GM08714 (cell line): ENCODE data around the gene CFAP61.

Source experiments
- H3K4me3 ChIP-seq: fragments of 200-500 bp; sonication (Bioruptor generic); 2 replicates; pipeline ENCODE4 v1.5.1; 2014; ENCODE audit warnings: mild to moderate bottlenecking, low read length, inconsistent platforms
- ZNF274 ChIP-seq: IDR thresholded peaks from 2 replicates; pipeline ENCODE4 v1.6.1; 2012; ENCODE audit warnings: mild to moderate bottlenecking, low read depth, low read length

The CFAP61 gene

DNA sequence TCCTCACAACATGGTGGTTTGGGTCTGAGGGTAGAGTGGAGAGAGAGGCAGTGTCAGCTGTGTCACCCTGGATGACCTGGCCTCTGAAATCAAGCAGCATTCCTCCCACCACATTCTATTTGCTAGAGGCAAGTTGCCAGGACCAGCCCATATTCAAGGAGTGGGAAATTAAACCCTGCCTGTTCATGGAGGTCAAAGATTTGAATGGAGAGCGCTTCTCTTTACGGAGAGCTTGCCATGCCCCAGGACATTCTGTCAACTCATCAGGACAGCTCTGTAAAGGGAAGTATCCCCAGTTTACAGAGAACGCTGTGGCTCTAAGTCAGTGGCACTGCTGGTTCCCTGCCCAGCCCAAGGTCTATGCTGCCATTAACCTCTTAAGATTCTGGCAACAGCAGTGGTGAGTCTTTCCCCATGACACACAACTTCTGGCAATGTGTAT lies 225.6 kb downstream of the CFAP61 start:
- no peak for TF ChIP-seq ZNF274
- no peak overlapping the region for H3K4me3 ChIP-seq

DNA sequence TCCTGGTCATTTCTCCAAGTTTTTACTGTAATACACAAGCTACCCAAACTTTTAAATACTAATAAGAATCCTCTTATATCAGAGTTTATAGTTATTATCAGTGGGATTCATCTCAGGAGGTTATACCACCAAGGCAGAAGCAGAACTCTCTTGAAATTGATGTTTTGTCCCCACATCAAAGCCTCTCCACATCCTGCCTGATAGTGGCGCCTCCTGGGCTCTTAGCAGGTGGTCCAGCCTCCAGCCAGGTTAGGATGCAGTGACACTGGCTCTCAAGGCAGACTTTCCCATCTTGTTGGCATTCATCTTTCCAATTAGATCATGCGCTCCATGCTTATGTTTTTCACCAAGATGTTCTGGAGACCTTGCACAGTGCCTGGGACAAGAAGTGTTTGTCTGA lies 233.7 kb downstream of the CFAP61 start:
- H3K4me3 ChIP-seq = no peak overlapping the region

DNA sequence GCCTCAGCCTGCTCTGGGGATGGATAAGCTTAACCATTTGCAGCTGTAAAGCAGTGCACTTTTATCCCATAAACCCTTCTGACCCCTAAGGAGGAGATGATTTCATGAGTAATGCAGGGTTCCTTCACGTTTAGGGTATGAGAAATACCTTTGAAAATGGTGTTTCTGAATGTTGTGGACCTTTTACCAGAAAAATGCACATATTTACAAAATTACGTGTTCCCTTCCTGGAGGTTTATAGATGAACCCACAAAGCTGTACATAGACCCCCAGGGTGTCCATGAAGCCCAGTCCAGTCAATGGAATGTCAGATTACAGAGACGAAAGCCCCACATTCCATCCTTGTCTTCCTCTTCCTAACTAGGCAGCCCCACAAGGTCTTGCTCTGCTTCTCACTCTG lies 237.0 kb downstream of the CFAP61 start:
- H3K4me3 ChIP-seq = no peak overlapping the region
- TF ChIP-seq ZNF274 = no peak

More for the DNA sequence above, 233.7 kb downstream of the CFAP61 start:
- no peak for TF ChIP-seq ZNF274

DNA sequence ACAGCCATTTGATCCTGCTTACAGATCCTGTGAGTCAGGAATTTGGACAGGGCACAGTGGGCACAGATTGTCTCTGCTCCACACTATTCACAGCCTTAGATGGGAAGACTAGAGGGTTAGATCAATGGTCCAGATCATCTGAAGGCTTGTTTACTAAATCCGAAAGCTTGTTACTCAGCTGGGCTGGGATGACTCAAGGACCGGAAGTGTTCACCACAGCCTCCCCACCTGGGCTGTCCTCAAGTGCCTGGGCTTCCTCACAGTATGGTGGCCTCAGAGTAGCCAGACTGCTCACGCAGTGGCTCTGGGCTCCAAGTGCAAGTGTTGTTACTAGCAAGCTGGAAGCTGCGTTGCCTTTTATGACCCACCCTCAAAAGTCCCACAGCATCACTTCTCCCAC lies 240.1 kb downstream of the CFAP61 start:
- no peak for TF ChIP-seq ZNF274
- H3K4me3 ChIP-seq = no peak overlapping the region

DNA sequence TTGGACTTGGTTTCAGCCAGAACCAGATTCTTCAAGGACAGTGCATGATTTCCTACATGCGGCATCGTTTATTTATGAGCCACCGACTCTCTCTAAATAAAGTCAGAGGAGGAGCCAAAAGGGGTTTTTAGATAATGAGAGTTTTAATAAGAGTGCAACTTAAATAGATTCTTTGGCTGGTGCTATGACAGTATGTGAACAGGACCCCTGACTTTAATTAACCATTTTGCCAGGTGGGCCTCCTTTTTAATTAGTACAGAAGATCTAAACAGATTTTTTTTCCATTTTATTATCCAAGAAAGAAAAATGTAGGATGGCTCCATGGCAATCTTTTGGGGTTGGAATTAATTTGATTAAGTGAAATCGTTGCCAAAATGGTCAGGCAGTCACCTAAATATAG lies 240.8 kb downstream of the CFAP61 start:
- TF ChIP-seq ZNF274 = no peak
- no peak overlapping the region for H3K4me3 ChIP-seq

DNA sequence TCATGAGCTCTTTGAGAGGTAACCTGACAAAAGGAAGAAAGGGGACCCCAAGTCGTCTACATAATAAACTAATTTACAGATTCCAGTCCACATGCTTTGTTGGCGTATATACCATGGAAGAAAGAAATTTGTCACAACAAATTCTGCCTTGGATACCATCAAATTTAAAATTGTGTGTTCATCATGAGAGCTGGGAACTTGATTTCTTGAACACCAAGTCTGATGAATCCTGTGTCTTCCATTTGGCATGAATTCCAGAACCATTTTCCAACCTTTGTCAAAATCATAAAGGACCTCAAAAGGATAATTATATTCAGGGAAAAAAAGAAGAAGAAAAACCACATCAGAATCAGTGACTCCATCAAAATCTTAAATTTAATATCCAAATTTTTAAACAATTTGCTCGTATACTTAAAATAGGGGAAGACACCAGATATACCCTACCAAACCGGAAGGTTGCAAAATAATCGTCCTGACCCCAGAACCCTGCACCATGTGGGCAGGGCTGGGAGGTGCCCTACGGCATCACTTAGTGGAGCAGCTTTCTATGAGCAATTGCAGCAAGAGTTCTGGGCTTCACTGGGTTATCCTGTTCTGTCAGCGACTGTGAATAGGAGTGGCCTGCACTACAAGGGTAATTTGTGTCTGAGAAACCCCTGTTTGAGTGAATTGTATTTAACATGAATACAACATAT lies 241.5 kb downstream of the CFAP61 start:
- no peak for TF ChIP-seq ZNF274

DNA sequence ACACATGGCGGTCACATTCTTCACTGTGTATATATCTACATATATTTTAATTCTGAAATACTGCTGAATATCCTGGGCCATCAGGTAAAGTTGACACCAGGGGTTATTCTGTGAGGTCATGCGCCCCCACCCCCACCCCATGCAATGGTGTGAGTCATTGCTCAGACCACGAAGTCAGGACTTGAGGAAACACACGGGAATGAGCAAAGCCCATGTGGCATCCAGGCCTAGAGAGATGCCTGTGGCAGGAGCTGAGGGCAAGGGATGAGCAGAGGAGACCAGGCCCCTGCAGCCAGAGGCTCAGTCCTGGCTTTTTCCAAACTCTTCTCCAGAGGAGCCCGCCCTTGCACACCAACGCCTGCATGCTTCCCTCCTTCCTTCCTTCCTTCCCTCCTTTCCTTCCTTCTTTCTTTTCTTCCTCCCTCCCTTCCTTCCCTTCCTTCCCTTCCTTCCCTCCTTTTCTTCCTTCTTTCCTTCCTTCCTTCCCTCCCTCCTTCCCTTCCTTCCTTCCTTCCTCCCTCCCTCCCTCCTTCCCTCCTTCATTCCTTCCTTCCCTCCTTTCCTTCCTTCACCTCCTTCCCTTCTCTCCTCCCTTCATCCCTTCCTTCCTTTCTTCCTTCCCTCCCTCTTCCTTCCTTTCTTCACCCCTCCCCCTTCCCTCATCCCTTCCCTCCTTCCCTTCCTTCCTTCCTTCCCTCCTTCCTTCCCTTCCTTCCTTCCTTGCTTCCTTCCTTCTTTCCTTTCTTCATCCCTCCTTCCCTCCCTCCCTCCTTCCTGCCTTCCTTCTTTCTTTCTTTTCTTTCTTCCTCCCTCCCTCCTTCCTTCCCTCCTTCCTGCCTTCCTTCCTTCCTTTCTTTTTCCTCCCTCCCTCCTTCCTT lies 243.5 kb downstream of the CFAP61 start:
- no peak for TF ChIP-seq ZNF274
- H3K4me3 ChIP-seq = no peak overlapping the region

More for the DNA sequence above, 241.5 kb downstream of the CFAP61 start:
- H3K4me3 ChIP-seq = no peak overlapping the region

DNA sequence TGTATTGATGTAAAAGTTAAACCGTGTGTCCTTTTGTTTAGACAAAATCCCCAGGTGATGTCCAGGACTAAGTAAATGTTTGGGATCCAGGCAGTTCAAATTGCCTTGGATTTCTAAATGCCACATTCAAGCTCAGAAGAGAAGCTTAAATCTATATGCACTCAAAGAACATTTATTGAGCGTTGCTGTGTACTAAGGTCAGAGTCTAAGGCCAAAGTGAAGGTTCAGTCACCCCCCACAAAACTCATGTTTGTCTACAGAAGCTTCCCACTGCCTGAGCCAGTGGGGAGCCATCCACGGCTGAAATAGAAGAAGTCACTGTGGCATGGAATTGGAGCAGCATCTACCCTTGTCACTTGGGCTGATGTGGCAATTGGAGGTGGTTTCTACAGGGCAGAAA lies 244.8 kb downstream of the CFAP61 start:
- no peak for TF ChIP-seq ZNF274
- H3K4me3 ChIP-seq = no peak overlapping the region

DNA sequence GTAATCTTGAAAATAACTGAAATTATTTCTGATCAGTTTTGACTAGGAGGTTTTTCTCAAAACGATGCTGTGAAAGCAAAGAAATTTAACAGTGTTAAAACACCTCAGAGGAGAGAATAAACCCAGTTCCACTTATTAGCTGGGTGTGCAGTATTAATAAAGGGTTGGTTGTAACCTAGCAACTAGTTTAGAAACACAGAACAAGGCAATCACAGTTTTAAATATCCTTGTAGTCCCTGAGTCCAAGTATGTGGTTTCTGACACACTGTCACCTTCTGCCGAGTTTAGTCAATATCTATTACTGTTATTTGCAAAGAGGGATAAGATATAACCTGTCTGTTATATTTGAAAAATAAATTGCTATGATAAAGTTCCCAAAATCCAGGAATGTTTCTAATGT lies 245.4 kb downstream of the CFAP61 start:
- TF ChIP-seq ZNF274 = no peak
- H3K4me3 ChIP-seq = no peak overlapping the region

DNA sequence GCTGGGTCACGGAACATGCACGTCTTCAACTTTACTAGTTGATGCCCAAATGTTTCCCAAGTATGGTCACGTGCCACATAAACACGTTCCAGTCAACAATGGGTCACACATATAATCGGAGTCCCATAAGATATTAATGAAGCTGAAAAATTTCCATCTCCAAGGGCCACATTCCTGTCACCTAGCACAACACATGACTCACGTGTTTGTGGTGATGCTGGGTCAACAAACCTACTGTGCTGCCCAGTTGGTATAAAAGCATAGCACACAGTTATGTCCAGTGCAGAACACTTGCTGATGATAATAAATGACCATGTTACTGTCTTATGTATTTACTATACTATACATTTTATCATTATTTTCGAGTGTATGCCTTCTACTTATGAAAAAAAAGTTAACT lies 247.6 kb downstream of the CFAP61 start:
- no peak overlapping the region for H3K4me3 ChIP-seq
- no peak for TF ChIP-seq ZNF274

DNA sequence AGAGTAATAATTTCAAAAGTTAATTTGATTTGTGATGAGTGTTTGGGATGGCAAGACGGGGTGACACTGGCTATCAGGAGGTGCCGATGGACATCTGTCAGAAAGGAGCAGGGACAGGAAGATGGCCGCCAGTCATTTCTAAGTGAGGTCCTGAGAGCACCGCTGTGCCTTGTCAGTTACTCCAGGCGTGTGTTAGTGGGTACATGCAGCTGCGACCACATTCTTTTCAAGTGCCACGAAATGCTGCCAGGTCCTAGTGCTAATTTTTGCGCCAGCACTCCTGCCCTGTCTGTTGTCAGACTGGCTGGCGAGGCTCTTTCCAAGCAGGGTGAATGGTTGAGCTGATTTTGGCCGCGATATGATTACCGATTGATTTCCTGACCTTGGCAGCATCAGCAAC lies 251.0 kb downstream of the CFAP61 start:
- H3K4me3 ChIP-seq = no peak overlapping the region
- no peak for TF ChIP-seq ZNF274

DNA sequence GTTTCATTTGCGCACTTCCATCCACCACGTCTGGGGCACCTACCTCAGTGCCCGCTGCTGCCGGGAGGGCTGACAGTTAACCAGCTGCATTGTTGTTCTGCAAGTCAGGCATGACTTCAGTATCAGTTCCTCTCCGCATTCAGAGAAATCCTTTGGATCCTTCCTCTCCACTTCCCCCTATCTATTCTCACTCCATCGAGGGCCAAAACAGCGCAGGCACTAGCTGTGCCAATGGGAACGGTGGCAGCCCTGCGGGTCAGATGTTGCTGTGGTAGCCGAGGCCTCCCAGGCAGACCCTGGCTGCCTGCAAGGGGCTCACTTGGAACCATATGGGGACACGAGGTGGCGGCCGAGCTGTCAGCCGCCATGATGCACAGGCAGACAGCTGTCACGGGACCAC lies 251.4 kb downstream of the CFAP61 start:
- no peak overlapping the region for H3K4me3 ChIP-seq
- TF ChIP-seq ZNF274 = no peak

DNA sequence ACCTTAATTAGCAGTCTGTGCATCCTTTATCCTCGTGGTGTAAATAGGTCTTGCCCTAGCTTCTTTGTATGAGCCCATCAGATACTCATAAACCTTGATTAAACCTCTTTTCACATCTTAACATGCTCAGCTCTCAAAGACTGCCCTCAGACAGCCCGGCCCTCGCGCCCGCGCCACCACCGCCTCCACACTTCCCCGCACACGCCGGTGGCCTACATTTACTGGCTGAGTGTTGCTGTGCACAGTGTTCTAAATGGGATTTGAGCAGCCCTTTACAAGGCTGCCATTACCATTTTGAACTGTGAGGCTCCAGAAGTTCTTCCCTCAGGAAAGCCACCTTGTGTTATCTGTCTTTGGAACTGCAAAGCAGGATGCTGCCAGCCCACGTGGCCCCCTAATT lies 252.6 kb downstream of the CFAP61 start:
- H3K4me3 ChIP-seq = no peak overlapping the region
- TF ChIP-seq ZNF274 = no peak

DNA sequence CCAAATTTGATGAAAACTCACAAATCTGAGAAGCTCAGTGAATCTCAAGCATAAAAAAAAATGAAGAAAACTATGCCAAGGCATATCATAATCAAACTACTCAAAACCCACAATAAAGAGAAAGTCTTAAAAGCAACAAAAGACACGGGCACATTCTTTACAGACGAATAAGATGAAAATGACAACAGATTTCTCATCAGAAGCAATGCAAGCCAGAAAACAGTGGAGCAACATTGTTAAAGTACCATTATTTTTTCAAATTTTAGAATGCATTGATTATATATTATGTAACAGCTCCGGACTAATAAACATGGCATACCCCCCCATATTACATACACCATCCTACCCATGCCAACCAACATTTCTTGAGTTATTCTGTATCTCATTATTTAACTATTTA lies 260.2 kb downstream of the CFAP61 start:
- no peak overlapping the region for H3K4me3 ChIP-seq
- no peak for TF ChIP-seq ZNF274

DNA sequence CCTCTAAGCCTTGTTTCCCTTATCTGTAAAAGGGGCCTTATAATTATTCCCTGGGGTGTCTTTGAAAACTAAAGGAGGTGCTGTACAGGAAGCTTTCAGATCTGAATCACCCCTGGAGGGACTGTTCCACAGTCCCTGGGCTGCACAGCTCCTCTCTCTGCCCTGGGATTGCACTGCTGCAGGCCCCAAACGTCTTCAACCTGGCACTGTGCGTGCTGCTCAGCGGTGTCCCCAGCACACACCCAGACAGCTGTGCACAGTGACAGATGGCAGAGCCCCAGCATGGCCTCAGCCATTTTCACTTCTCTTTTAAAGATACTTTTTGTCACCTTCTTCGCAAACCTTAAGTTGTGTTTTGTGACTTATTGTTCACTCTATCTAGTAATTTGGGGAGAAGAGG lies 264.9 kb downstream of the CFAP61 start:
- no peak for TF ChIP-seq ZNF274
- no peak overlapping the region for H3K4me3 ChIP-seq

DNA sequence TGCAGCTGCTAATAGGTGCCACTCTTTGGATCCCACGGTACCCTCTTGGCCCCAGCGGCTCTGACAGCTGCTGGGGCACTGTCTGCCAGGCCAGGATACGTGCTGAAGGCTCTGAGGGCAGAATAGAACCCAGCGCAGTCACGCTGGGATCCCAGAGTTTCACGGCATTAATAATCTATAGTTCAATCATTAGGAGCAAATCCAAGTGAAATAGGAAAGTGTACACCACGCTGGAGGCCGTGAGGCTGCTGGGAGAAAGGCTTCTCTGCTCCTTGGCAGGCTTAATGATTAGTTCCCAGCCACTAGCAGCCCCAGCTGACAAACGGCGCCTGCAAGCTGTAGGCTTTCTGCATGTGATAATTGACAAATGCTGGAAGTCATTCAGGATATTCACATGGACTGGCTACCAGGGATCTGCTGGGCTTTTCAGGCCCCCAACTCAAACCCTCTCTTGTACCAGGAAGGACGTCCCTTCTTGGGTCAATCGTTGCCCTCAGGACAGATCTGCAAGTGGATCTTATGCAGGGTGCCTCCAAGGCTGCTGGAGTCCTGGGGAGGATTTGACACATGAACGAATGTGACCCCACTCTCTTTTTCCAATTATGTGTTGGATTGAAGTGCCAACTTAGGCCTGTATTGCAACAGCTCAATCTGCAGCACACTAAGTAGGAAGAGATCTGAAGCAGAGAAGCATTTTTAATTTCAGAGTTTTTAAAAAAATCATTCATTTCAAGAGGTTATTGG lies 265.5 kb downstream of the CFAP61 start:
- TF ChIP-seq ZNF274 = no peak

More for the DNA sequence above, 265.5 kb downstream of the CFAP61 start:
- no peak overlapping the region for H3K4me3 ChIP-seq
